HG02763 (cell line): Measurements from ENCODE around the gene TMEM175.

Experiments
- ATAC-seq: cut with Tn5 transposase; IDR thresholded peaks from one replicate; pipeline ENCODE4 v1.9.1; 2021; ENCODE audit warnings: mild to moderate bottlenecking, moderate library complexity; ENCODE audit not compliant: unreplicated experiment

The TMEM175 gene

GRCh38 chr4:898869-899555, 33.2 kb upstream of the TMEM175 start:
- ATAC-seq: no peak

- ATAC-seq: no peak
Observed at GRCh38 chr4:899556-899906, 32.7 kb upstream of the TMEM175 start.

GRCh38 chr4:900073-900472, 32.2 kb upstream of the TMEM175 start:
- ATAC-seq: no peak

GRCh38 chr4:900721-901120, 31.5 kb upstream of the TMEM175 start:
- no peak for ATAC-seq

- ATAC-seq: no peak
Observed at GRCh38 chr4:901192-901910, 30.9 kb upstream of the TMEM175 start.

GRCh38 chr4:903066-904046, 28.9 kb upstream of the TMEM175 start:
- ATAC-seq: no peak

- no peak for ATAC-seq
Observed at GRCh38 chr4:905485-906338, 26.5 kb upstream of the TMEM175 start.

GRCh38 chr4:906339-907102, 25.7 kb upstream of the TMEM175 start:
- no peak for ATAC-seq

GRCh38 chr4:907103-907400, 25.2 kb upstream of the TMEM175 start:
- ATAC-seq: no peak

- no peak for ATAC-seq
Observed at GRCh38 chr4:907691-908425, 24.4 kb upstream of the TMEM175 start.

GRCh38 chr4:909131-909571, 23.1 kb upstream of the TMEM175 start:
- ATAC-seq: no peak

GRCh38 chr4:909821-910220, 22.4 kb upstream of the TMEM175 start:
- no peak for ATAC-seq

- ATAC-seq: no peak
Observed at GRCh38 chr4:910366-911091, 21.7 kb upstream of the TMEM175 start.

GRCh38 chr4:911221-911751, 21.0 kb upstream of the TMEM175 start:
- ATAC-seq: no peak

GRCh38 chr4:911871-912490, 20.3 kb upstream of the TMEM175 start:
- ATAC-seq: no peak

GRCh38 chr4:912548-913279, 19.5 kb upstream of the TMEM175 start:
- no peak for ATAC-seq

- ATAC-seq: no peak
Observed at GRCh38 chr4:913280-913618, 19.0 kb upstream of the TMEM175 start.
